IMR-90 (cell line): ENCODE measurements around the gene C2orf74. TPM values are rescaled to one million over a fixed set of nuclear protein-coding genes. Genes with fewer than 3 reads are reported as not detected.

Experiments
- ATAC-seq: fragments of 200-7000 bp; cut with Tn5 transposase; 2 replicates; pipeline ENCODE4 v1.9.1; 2020; ENCODE audit warnings: low read depth, mild to moderate bottlenecking, moderate library complexity
- BruUV-seq: library from RNA; stranded (reverse); fragments of 400-500 nt; replicated peaks from 2 replicates; lab custom pipeline; 2021; lab: Mats Ljungman, UMichigan
- CTCF ChIA-PET: fragments of 300-600 bp; formaldehyde crosslinking; extraction: SDS; loops from one replicate; lab custom pipeline; 2021; ENCODE audit warnings: antibody characterized with exemption; lab: Yijun Ruan, JAX
- POLR2A ChIA-PET: fragments of 300-600 bp; sonication (Branson Sonifier 250); formaldehyde crosslinking; loops from one replicate; lab custom pipeline; 2022; ENCODE audit warnings: antibody characterized with exemption; ENCODE audit not compliant: unreplicated experiment; lab: Charles Lee
- DNase-seq: peaks from one replicate; pipeline ENCODE4 v3.0.0; 2013
- H2AFZ ChIP-seq: replicated peaks from 2 replicates; pipeline ENCODE3; 2013; ENCODE audit warnings: low read length, mild to moderate bottlenecking; ENCODE audit not compliant: poor library complexity
- H2AK5ac ChIP-seq: 2 replicates; pipeline ENCODE4 v1.6.1; 2013; ENCODE audit warnings: low read depth, low read length, inconsistent platforms
- H2AK9ac ChIP-seq: replicated peaks from 2 replicates; pipeline ENCODE3; 2013; ENCODE audit warnings: mild to moderate bottlenecking, low read depth, low read length, moderate library complexity; ENCODE audit not compliant: poor library complexity
- H2BK120ac ChIP-seq: 2 replicates; pipeline ENCODE4 v1.6.1; 2013; ENCODE audit warnings: low read depth, low read length, inconsistent platforms
- H2BK15ac ChIP-seq: 3 replicates; pipeline ENCODE4 v1.6.1; 2013; ENCODE audit warnings: low read depth, low read length, inconsistent platforms
- H2BK20ac ChIP-seq: 2 replicates; pipeline ENCODE4 v1.6.1; 2013; ENCODE audit warnings: low read depth, mild to moderate bottlenecking, inconsistent platforms, low read length, moderate library complexity
- H2BK5ac ChIP-seq: 2 replicates; pipeline ENCODE4 v1.6.1; 2013; ENCODE audit warnings: mild to moderate bottlenecking, low read depth, low read length, inconsistent platforms; ENCODE audit not compliant: poor library complexity, severe bottlenecking
- H3K14ac ChIP-seq: replicated peaks from 2 replicates; pipeline ENCODE4 v1.6.1; 2013; ENCODE audit warnings: low read depth, low read length, inconsistent platforms
- H3K18ac ChIP-seq: 2 replicates; pipeline ENCODE4 v1.6.1; 2013; ENCODE audit warnings: low read depth, low read length, control low read depth
- H3K23ac ChIP-seq: 2 replicates; pipeline ENCODE4 v1.6.1; 2013; ENCODE audit warnings: low read depth, low read length, inconsistent platforms
- H3K27ac ChIP-seq: 2 replicates; pipeline ENCODE4 v1.5.1; 2013; ENCODE audit warnings: mild to moderate bottlenecking, control low read depth, low read length; ENCODE audit not compliant: insufficient read depth
- H3K27me3 ChIP-seq: 2 replicates; pipeline ENCODE4 v1.6.1; 2013; ENCODE audit warnings: low read length; ENCODE audit not compliant: control insufficient read depth, insufficient read depth
- H3K36me3 ChIP-seq: 2 replicates; pipeline ENCODE4 v1.6.1; 2013; ENCODE audit warnings: low read length, mixed read lengths; ENCODE audit not compliant: control insufficient read depth, insufficient read depth
- H3K4ac ChIP-seq: 2 replicates; pipeline ENCODE4 v1.6.1; 2013; ENCODE audit warnings: low read depth, low read length, inconsistent platforms
- H3K4me1 ChIP-seq: 2 replicates; pipeline ENCODE4 v1.6.1; 2013; ENCODE audit warnings: low read length, mixed read lengths; ENCODE audit not compliant: control insufficient read depth, insufficient read depth
- H3K4me2 ChIP-seq: 2 replicates; pipeline ENCODE4 v1.6.1; 2013; ENCODE audit warnings: low read depth, mild to moderate bottlenecking, control low read depth, low read length, moderate library complexity
- H3K4me3 ChIP-seq: 2 replicates; pipeline ENCODE4 v1.5.1; 2013; ENCODE audit warnings: low read depth, mild to moderate bottlenecking, control low read depth, low read length, moderate library complexity; ENCODE audit not compliant: insufficient read depth
- H3K56ac ChIP-seq: 2 replicates; pipeline ENCODE4 v1.6.1; 2013; ENCODE audit warnings: low read length, inconsistent platforms; ENCODE audit not compliant: insufficient read depth; ENCODE audit errors: extremely low read depth
- H3K79me1 ChIP-seq, 2 experiments: 2 replicates each; pipeline ENCODE4 v1.6.1; 2013; ENCODE audit warnings: low read length in 2 of 2, inconsistent platforms in 1 of 2, low read depth in 1 of 2
- H3K9ac ChIP-seq: 2 replicates; pipeline ENCODE4 v1.6.1; 2013; ENCODE audit warnings: low read depth, low read length, control low read depth
- H3K9me1 ChIP-seq: 2 replicates; pipeline ENCODE4 v1.6.1; 2013; ENCODE audit warnings: low read length, inconsistent platforms; ENCODE audit not compliant: insufficient read depth
- H3K9me3 ChIP-seq: 2 replicates; pipeline ENCODE4 v1.6.1; 2013; ENCODE audit warnings: low read length; ENCODE audit not compliant: control insufficient read depth, insufficient read depth
- H4K20me1 ChIP-seq: 2 replicates; pipeline ENCODE4 v1.6.1; 2013; ENCODE audit warnings: low read length, inconsistent platforms; ENCODE audit not compliant: insufficient read depth
- H4K5ac ChIP-seq: 2 replicates; pipeline ENCODE4 v1.6.1; 2013; ENCODE audit warnings: mild to moderate bottlenecking, low read depth, low read length, control low read depth
- H4K8ac ChIP-seq, 2 experiments: 2 replicates each; pipeline ENCODE4 v1.6.1; 2013; ENCODE audit warnings: low read depth in 2 of 2, low read length in 2 of 2, control low read depth in 1 of 2, inconsistent platforms in 1 of 2
- H4K91ac ChIP-seq: 2 replicates; pipeline ENCODE4 v1.6.1; 2013; ENCODE audit warnings: low read depth, low read length, inconsistent platforms; ENCODE audit not compliant: insufficient read depth
- CEBPB ChIP-seq: IDR thresholded peaks from 2 replicates; pipeline ENCODE4 v1.6.1; 2012; ENCODE audit warnings: low read depth, low read length, improper control_type of control experiment
- CHD1 ChIP-seq: IDR thresholded peaks from 2 replicates; pipeline ENCODE4 v1.6.1; 2012; ENCODE audit warnings: low read depth, low read length, improper control_type of control experiment
- ELK1 ChIP-seq: fragments of 150-350 bp; IDR thresholded peaks from 2 replicates; pipeline ENCODE4 v1.6.1; 2016; ENCODE audit warnings: low read depth, mild to moderate bottlenecking, low read length, moderate library complexity, borderline replicate concordance
- FOS ChIP-seq: fragments of 150-350 bp; IDR thresholded peaks from 2 replicates; pipeline ENCODE4 v1.6.1; 2016; ENCODE audit warnings: low read depth, low read length
- MAFK ChIP-seq: IDR thresholded peaks from 2 replicates; pipeline ENCODE4 v1.6.1; 2012; ENCODE audit warnings: low read depth, low read length, improper control_type of control experiment
- MAZ ChIP-seq: IDR thresholded peaks from 2 replicates; pipeline ENCODE4 v1.6.1; 2012; ENCODE audit warnings: low read depth, mild to moderate bottlenecking, low read length, improper control_type of control experiment, moderate library complexity, borderline replicate concordance
- RAD21 ChIP-seq: IDR thresholded peaks from 2 replicates; pipeline ENCODE4 v1.6.1; 2012; ENCODE audit warnings: low read length, improper control_type of control experiment
- RCOR1 ChIP-seq: IDR thresholded peaks from 2 replicates; pipeline ENCODE4 v1.6.1; 2012; ENCODE audit warnings: mild to moderate bottlenecking, low read length, improper control_type of control experiment; ENCODE audit not compliant: insufficient replicate concordance
- WGBS, 2 experiments: methylation state at CpG; one replicate each; pipeline versions ENCODE4 v1.1.5 to v1.1.7; 2013; ENCODE audit warnings: missing lambda C conversion rate in 2 of 2; ENCODE audit not compliant: insufficient read length in 1 of 2; ENCODE audit errors: extremely low coverage in 2 of 2; 5-methylcytosine and 5-hydroxymethylcytosine counted together
- dilution Hi-C: fragments of 300-500 bp; cut with HindIII; formaldehyde crosslinking; loops from one replicate; pipeline ENCODE4 v1.14.3; 2018; ENCODE audit warnings: low sequenced_read_pairs; ENCODE audit not compliant: unreplicated experiment
- in situ Hi-C: fragments of 300-500 bp; cut with MboI; formaldehyde crosslinking; loops from 3 replicates; pipeline ENCODE4 v1.14.3; 2019; ENCODE audit warnings: low sequenced_read_pairs, inconsistent platforms, mixed read lengths
- intact Hi-C: fragments of 100-400 bp; cut with micrococcal nuclease; formaldehyde crosslinking; loops from 2 replicates; pipeline ENCODE4 v1.10.0; 2022
- polyA plus RNA-seq, 3 experiments: library from polyadenylated mRNA; depleted of rRNA; stranded (reverse); fragments of >200 nt; gene quantifications; 2 replicates each; pipeline ENCODE4 v1.2.3, GENCODE V29; 2012; ENCODE audit warnings: low replicate concordance in 1 of 3
- total RNA-seq: library from RNA; depleted of rRNA; stranded (reverse); fragments of >200 nt; gene quantifications from 2 replicates; pipeline ENCODE4 v1.2.3, GENCODE V29; 2012

Gene C2orf74
- total and polyA plus RNA-seq, 2 of the 4 experiments (the other 2 are of a cell fraction) = 8.4 to 21.9 TPM

DNA sequence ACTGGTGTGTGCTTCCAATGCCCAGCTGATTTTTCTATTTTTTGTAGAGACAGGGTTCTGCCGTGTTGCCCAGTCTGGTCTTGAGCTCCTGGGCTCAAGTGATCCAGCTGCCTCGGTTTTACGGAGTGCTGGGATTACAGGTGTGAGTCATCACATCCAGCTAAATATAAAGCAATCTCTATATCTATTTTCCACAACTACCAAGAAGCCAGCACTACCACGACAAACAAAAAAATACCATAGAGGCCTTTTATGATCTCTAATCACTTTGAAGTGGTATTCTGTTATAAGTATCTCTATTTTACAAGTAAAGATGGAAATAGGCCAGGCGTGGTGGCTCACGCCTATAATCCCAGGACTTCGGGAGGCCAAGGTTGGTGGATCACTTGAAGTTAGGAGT lies 34.7 kb downstream of the C2orf74 start:
- Histone ChIP-seq H4K8ac (no peak overlapping the region), H3K9me1 (peaks cover 7% of the 10 kb centered on the region), H3K4me2 (no peak overlapping the region), H3K36me3 (peaks cover 22% of the 10 kb centered on the region), H2AFZ (no peak overlapping the region), H4K20me1 (no peaks in the 10 kb centered on the region; the same call in 1 of the 2 replicates), H4K5ac (no peak overlapping the region), H3K27me3 (no peaks in the 10 kb centered on the region), H3K14ac (no peak overlapping the region), H3K56ac (no peak overlapping the region), H3K27ac (no peak overlapping the region), H2AK5ac (no peak overlapping the region), H2BK120ac (no peak overlapping the region), H3K4me3 (no peak overlapping the region), H3K79me1 (peaks cover 3 to 13% of the 10 kb centered on the region in 2 experiments), H3K18ac (no peak overlapping the region), H2AK9ac (no peak overlapping the region), H3K4me1 (no peaks in the 10 kb centered on the region), H3K9ac (no peak overlapping the region), H4K91ac (no peak overlapping the region), H2BK5ac (no peak overlapping the region), H2BK20ac (no peak overlapping the region), H3K23ac (no peak overlapping the region), H2BK15ac (no peak overlapping the region), H3K4ac (no peak overlapping the region), H3K9me3 (no peaks in the 10 kb centered on the region)
- BruUV-seq = no TSS peak
- DNase-seq (no peak), ATAC-seq (no peak)
- TF ChIP-seq MAFK (no peak), RCOR1 (no peak), FOS (no peak), ELK1 (no peak), MAZ (no peak), CHD1 (no peak), RAD21 (no peak), CEBPB (no peak)
- POLR2A ChIA-PET = interaction anchor here (0.5 kb wide), 1 partner anchor 20 kb away, joined by 3 read pairs; no protein-coding TSS in a partner anchor
- in situ Hi-C loops = no loop called here
- intact Hi-C loops = no loop called here
- dilution Hi-C loops = no loop called here
- no CpG with 5 or more reads among the region's 7 CpGs for WGBS, 2 experiments
- CTCF ChIA-PET = no interaction called here
